ENCODE results near the gene CELSR2. TPM values are rescaled to one million over a fixed set of nuclear protein-coding genes. Genes with fewer than 3 reads are reported as not detected.

CELSR2 gene
- total RNA-seq, 6 experiments from 2014 or later = 1.2 to 1.7 (median 1.4) TPM

- Mint-ChIP-seq H3K27me3 (ENCODE audit: insufficient read depth) (peaks cover 2% of the 10 kb centered on the region; the same call in 1 of the 2 replicates), H3K36me3 (ENCODE audit: low read depth) (no peaks in the 10 kb centered on the region), H3K4me1 (ENCODE audit: low read depth) (peaks cover 16% of the 10 kb centered on the region), H3K9me3 (no peaks in the 10 kb centered on the region), H3K27ac (no peak overlapping the region), H3K4me3 (no peak overlapping the region)
- TF ChIP-seq CTCF (IDR thresholded peaks at IDR 0.05) = no peak
- DNase-seq = no peak
Observed at GRCh38 chr1:109264379-109264755, 15.0 kb downstream of the CELSR2 start.

DNA sequence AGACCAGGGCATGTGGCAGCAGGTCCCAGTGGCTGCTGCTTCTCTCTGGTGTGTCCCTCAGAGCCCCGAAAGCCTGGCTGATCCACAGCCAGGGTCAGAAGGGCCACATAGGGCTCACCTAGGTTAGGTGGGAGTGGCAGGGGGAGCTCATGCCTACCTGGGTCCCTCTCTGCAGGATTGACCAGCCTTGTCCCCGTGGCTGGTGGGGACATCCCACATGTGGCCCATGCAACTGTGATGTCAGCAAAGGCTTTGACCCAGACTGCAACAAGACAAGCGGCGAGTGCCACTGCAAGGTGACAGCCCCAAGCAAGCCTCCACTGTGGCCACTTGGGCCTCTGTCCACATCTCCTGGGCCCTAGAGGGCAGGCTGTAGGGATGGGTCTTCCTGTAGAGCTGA lies 15.7 kb downstream of the CELSR2 start:
- Mint-ChIP-seq H3K4me3 (no peak overlapping the region), H3K9me3 (no peaks in the 10 kb centered on the region), H3K4me1 (ENCODE audit: low read depth) (peaks cover 16% of the 10 kb centered on the region), H3K27ac (no peak overlapping the region), H3K36me3 (ENCODE audit: low read depth) (no peaks in the 10 kb centered on the region), H3K27me3 (ENCODE audit: insufficient read depth) (peaks cover 2% of the 10 kb centered on the region; the same call in 1 of the 2 replicates)
- no peak for DNase-seq
- no peak for TF ChIP-seq CTCF (IDR thresholded peaks at IDR 0.05)

- Mint-ChIP-seq H3K4me1 (ENCODE audit: low read depth) (peaks cover 16% of the 10 kb centered on the region), H3K27ac (no peak overlapping the region), H3K9me3 (no peaks in the 10 kb centered on the region), H3K36me3 (ENCODE audit: low read depth) (no peaks in the 10 kb centered on the region), H3K4me3 (no peak overlapping the region), H3K27me3 (ENCODE audit: insufficient read depth) (peaks cover 2% of the 10 kb centered on the region; the same call in 1 of the 2 replicates)
- no peak for TF ChIP-seq CTCF (IDR thresholded peaks at IDR 0.05)
- DNase-seq = no peak
Observed at GRCh38 chr1:109265741-109266330, 16.5 kb downstream of the CELSR2 start.

- no peak for DNase-seq
- Mint-ChIP-seq H3K9me3 (no peaks in the 10 kb centered on the region), H3K27ac (no peak overlapping the region), H3K4me1 (ENCODE audit: low read depth) (peaks cover 16% of the 10 kb centered on the region), H3K4me3 (no peak overlapping the region), H3K36me3 (ENCODE audit: low read depth) (no peaks in the 10 kb centered on the region), H3K27me3 (ENCODE audit: insufficient read depth) (peaks cover 2% of the 10 kb centered on the region; the same call in 1 of the 2 replicates)
- TF ChIP-seq CTCF (IDR thresholded peaks at IDR 0.05) = no peak
Observed at GRCh38 chr1:109266965-109267364, 17.6 kb downstream of the CELSR2 start.

DNA sequence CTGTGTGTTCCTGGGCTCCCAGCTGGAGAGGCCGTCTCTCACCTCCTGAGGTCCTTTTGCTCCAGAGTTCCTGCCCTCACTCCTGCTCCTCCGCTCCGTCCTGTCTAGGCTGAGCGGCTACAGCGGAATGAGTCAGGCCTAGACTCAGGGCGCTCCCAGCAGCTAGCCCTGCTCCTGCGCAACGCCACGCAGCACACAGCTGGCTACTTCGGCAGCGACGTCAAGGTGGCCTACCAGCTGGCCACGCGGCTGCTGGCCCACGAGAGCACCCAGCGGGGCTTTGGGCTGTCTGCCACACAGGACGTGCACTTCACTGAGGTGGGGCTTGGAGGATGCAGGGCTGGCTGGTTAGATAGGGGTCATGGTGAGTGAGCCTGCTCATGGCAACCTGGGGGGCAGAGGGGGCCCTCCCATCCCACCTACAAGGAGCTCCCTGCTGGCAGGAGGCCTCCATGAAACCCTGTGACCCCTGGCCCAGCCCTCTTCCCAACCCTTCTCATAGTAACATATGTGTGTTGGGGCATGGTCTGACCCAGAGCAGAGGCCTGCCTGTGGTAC lies 18.5 kb downstream of the CELSR2 start:
- Mint-ChIP-seq H3K27me3 (ENCODE audit: insufficient read depth) (peaks cover 2% of the 10 kb centered on the region; the same call in 1 of the 2 replicates), H3K4me3 (no peak overlapping the region), H3K27ac (no peak overlapping the region), H3K9me3 (no peaks in the 10 kb centered on the region), H3K4me1 (ENCODE audit: low read depth) (peaks cover 16% of the 10 kb centered on the region), H3K36me3 (ENCODE audit: low read depth) (no peaks in the 10 kb centered on the region)
- DNase-seq = no peak
- no peak for TF ChIP-seq CTCF (IDR thresholded peaks at IDR 0.05)

Data from HFFc6 (cell line).